MM.1S (cell line): Measurements from ENCODE around the gene ZMYND12.
"Not testable (repeated sequence)": the region's sequence is repeated elsewhere in the genome, so short reads cannot be mapped to it uniquely, and the experiment has no call there.

Source experiments
- DNase-seq: peaks from one replicate; pipeline ENCODE4 v3.0.0-alpha.2; 2015
- H2AFZ ChIP-seq: fragments of 300-600 bp; sonication (generic); 2 replicates; pipeline ENCODE4 v1.6.0; 2016; ENCODE audit warnings: antibody characterized with exemption, low read length
- H3F3A ChIP-seq: fragments of 300-600 bp; sonication (generic); 2 replicates; pipeline ENCODE4 v1.6.1; 2016; ENCODE audit warnings: mild to moderate bottlenecking, antibody characterized with exemption, low read length, moderate library complexity, mixed read lengths; ENCODE audit not compliant: insufficient read depth
- H3K27ac ChIP-seq: fragments of 300-600 bp; sonication (generic); 2 replicates; pipeline ENCODE4 v1.5.1; 2016; ENCODE audit warnings: mild to moderate bottlenecking, low read length
- H3K27me3 ChIP-seq: fragments of 300-600 bp; sonication (generic); replicated peaks from 2 replicates; pipeline ENCODE4 v1.6.0; 2016; ENCODE audit warnings: low read length; ENCODE audit not compliant: insufficient read depth
- H3K36me3 ChIP-seq: fragments of 300-600 bp; sonication (generic); replicated peaks from 2 replicates; pipeline ENCODE4 v1.6.1; 2016; ENCODE audit warnings: mild to moderate bottlenecking, low read length, mixed read lengths; ENCODE audit not compliant: insufficient read depth
- H3K4me1 ChIP-seq: fragments of 300-600 bp; sonication (generic); 2 replicates; pipeline ENCODE4 v1.6.1; 2016; ENCODE audit warnings: low read length, mixed read lengths
- H3K4me2 ChIP-seq: fragments of 300-600 bp; sonication (generic); 2 replicates; pipeline ENCODE4 v1.6.0; 2016; ENCODE audit warnings: low read depth, low read length
- H3K4me3 ChIP-seq: fragments of 300-600 bp; sonication (generic); 2 replicates; pipeline ENCODE4 v1.5.1; 2016; ENCODE audit warnings: low read length, mixed read lengths
- H3K79me2 ChIP-seq: fragments of 300-600 bp; sonication (generic); 2 replicates; pipeline ENCODE4 v1.6.1; 2016; ENCODE audit warnings: mixed run types, low read length, mixed read lengths
- H3K9ac ChIP-seq: fragments of 300-600 bp; sonication (generic); 2 replicates; pipeline ENCODE4 v1.6.1; 2016; ENCODE audit warnings: low read length, mixed read lengths
- H3K9me2 ChIP-seq: fragments of 300-600 bp; sonication (generic); replicated peaks from 2 replicates; pipeline ENCODE4 v1.6.1; 2016; ENCODE audit warnings: mild to moderate bottlenecking, low read length, mixed read lengths; ENCODE audit not compliant: insufficient read depth
- H3K9me3 ChIP-seq: fragments of 300-600 bp; sonication (generic); replicated peaks from 2 replicates; pipeline ENCODE4 v1.6.1; 2016; ENCODE audit warnings: mild to moderate bottlenecking, low read length, mixed read lengths; ENCODE audit not compliant: insufficient read depth
- H4K20me1 ChIP-seq: fragments of 300-600 bp; sonication (generic); 2 replicates; pipeline ENCODE4 v1.6.1; 2016; ENCODE audit warnings: mild to moderate bottlenecking, low read length, moderate library complexity, mixed read lengths; ENCODE audit not compliant: insufficient read depth
- CTCF ChIP-seq: fragments of 300-600 bp; sonication (generic); IDR thresholded peaks from 2 replicates; pipeline ENCODE4 v1.5.1; 2016; ENCODE audit warnings: antibody characterized with exemption, low read length, mixed read lengths
- EZH2 ChIP-seq: fragments of 300-600 bp; sonication (generic); optimal IDR thresholded peaks from 2 replicates; pipeline ENCODE3; 2017; ENCODE audit warnings: low read depth, mild to moderate bottlenecking, antibody characterized with exemption, low read length, mixed read lengths
- EZH2phosphoT487 ChIP-seq: fragments of 300-600 bp; sonication (generic); IDR thresholded peaks from 2 replicates; pipeline ENCODE4 v1.6.1; 2018; ENCODE audit warnings: antibody characterized with exemption, low read length

Gene ZMYND12

GRCh38 chr1:42456010-42456753 is at the start of gene ZMYND12, which contains the start of gene PPCS:
Gene ZMYND12, minus strand, starts transcription at chr1:42456022. Its CDS starts 25 bp downstream, at chr1:42455997.
Gene PPCS, plus strand, starts transcription at chr1:42456543. Its CDS starts 23 bp downstream, at chr1:42456566.
- Histone ChIP-seq H3K4me1 (peaks cover 9% of the 10 kb centered on the region), H3F3A (peaks cover 11% of the 10 kb centered on the region; the same call in 1 of the 2 replicates), H3K9ac (peak within 1 kb of the TSS; percentile 95), H3K4me3 (peak within 1 kb of the TSS; percentile 89), H3K4me2 (peak within 1 kb of the TSS; percentile 99), H3K27me3 (no peaks in the 10 kb centered on the region), H3K79me2 (peaks cover 16% of the 10 kb centered on the region), H3K36me3 (no peaks in the 10 kb centered on the region), H3K9me2 (no peaks in the 10 kb centered on the region), H4K20me1 (no peaks in the 10 kb centered on the region), H2AFZ (peak within 1 kb of the TSS; percentile 100), H3K9me3 (no peaks in the 10 kb centered on the region), H3K27ac (peak within 1 kb of the TSS; percentile 84)
- DNase-seq: peak; percentile 92
- no peak for TF ChIP-seq EZH2
- no peak for TF ChIP-seq EZH2phosphoT487

GRCh38 chr1:42504535-42505128 is 48.8 kb upstream of the ZMYND12 start:
- H3K27me3 ChIP-seq: no peaks in the 10 kb centered on the region
- no peak overlapping the region for H3K27ac ChIP-seq
- 0 out of 2 replicates have a peak, but pooled peaks cover 5% of the 10 kb centered on the region for H3K4me1 ChIP-seq
- no peak for TF ChIP-seq EZH2phosphoT487
- 0 out of 2 replicates have a peak, but pooled peaks have one; percentile 6 for TF ChIP-seq CTCF
- no peaks in the 10 kb centered on the region for H3K79me2 ChIP-seq
- no peak overlapping the region for H3K4me3 ChIP-seq
- H3K36me3 ChIP-seq: no peaks in the 10 kb centered on the region
- no peaks in the 10 kb centered on the region for H3K9me3 ChIP-seq
- no peak for DNase-seq
- H2AFZ ChIP-seq: no peak overlapping the region
- H3K9ac ChIP-seq: no peak overlapping the region
- H3K9me2 ChIP-seq: no peaks in the 10 kb centered on the region
- no peaks in the 10 kb centered on the region for H3F3A ChIP-seq
- no peak overlapping the region for H3K4me2 ChIP-seq
- no peaks in the 10 kb centered on the region for H4K20me1 ChIP-seq

GRCh38 chr1:42502031-42502430 is 46.2 kb upstream of the ZMYND12 start:
- not testable (repeated sequence) for H3K9me2 ChIP-seq, H3K4me2 ChIP-seq, H3F3A ChIP-seq, H3K9ac ChIP-seq, DNase-seq, H3K27ac ChIP-seq, H3K9me3 ChIP-seq, H4K20me1 ChIP-seq, H3K27me3 ChIP-seq, H3K36me3 ChIP-seq, H3K4me3 ChIP-seq, H3K79me2 ChIP-seq, H2AFZ ChIP-seq, H3K4me1 ChIP-seq

- DNase-seq: no peak
- H3K9me2 ChIP-seq: no peaks in the 10 kb centered on the region
- no peaks in the 10 kb centered on the region for H3K36me3 ChIP-seq
- TF ChIP-seq EZH2phosphoT487 (no peak), EZH2 (no peak), CTCF (no peak)
- H3K9ac ChIP-seq: no peak overlapping the region
- H3K27ac ChIP-seq: no peak overlapping the region
- no peaks in the 10 kb centered on the region for H3K79me2 ChIP-seq
- H3F3A ChIP-seq: no peaks in the 10 kb centered on the region
- H3K4me1 ChIP-seq: no peaks in the 10 kb centered on the region
- H3K4me3 ChIP-seq: no peak overlapping the region
- H3K27me3 ChIP-seq: no peaks in the 10 kb centered on the region
- no peaks in the 10 kb centered on the region for H3K9me3 ChIP-seq
- H4K20me1 ChIP-seq: no peaks in the 10 kb centered on the region
- no peak overlapping the region for H3K4me2 ChIP-seq
- no peak overlapping the region for H2AFZ ChIP-seq
Measured at GRCh38 chr1:42490237-42490636, 34.4 kb upstream of the ZMYND12 start.
